HepG2 (cell line): ENCODE measurements around the gene GRK5. TPM values are rescaled to one million over a fixed set of nuclear protein-coding genes. Genes with fewer than 3 reads are reported as not detected.

Experiments
- ATAC-seq: fragments of 200-7000 bp; cut with Tn5 transposase; 3 replicates; pipeline ENCODE4 v1.9.1; 2020; ENCODE audit warnings: mild to moderate bottlenecking, moderate library complexity
- BruUV-seq: library from RNA; stranded (reverse); fragments of 400-500 nt; replicated peaks from 2 replicates; lab custom pipeline; 2021; lab: Mats Ljungman, UMichigan
- CTCF ChIA-PET: fragments of 300-600 bp; formaldehyde crosslinking; extraction: SDS; loops from one replicate; lab custom pipeline; 2021; ENCODE audit warnings: low total read pairs, inconsistent platforms, low intra/inter-chr PET ratio; lab: Yijun Ruan, JAX
- POLR2A ChIA-PET: fragments of 350-600 bp; sonication (Branson Sonifier 250); formaldehyde crosslinking; loops from one replicate; lab custom pipeline; 2020; ENCODE audit warnings: antibody characterized with exemption, inconsistent platforms; lab: Yijun Ruan, JAX
- DNase-seq: peaks from one replicate; pipeline ENCODE4 v3.0.0-alpha.2; 2015; ENCODE audit warnings: low spot score
- FAIRE-seq: peaks from 3 replicates; lab custom pipeline; 2011; peaks lifted over from hg19 to GRCh38; lab: Jason Lieb, UNC
- H2AFZ ChIP-seq: one replicate; pipeline ENCODE4 v1.6.1; 2011; ENCODE audit warnings: low read length, inconsistent platforms
- H3K27ac ChIP-seq: fragments of 300-600 bp; 3 replicates; pipeline ENCODE4 v1.8.0; 2011; ENCODE audit warnings: mixed run types, mild to moderate bottlenecking, mixed read lengths, low read length, inconsistent platforms; ENCODE audit not compliant: insufficient read depth; ENCODE audit errors: extremely low read length
- H3K27me3 ChIP-seq, 2 experiments: fragments of 200-600 bp in 1 of 2; 2 replicates in 1 of 2; 3 replicates in 1 of 2; pipeline versions ENCODE4 v1.6.0 to v1.8.0; 2011; ENCODE audit warnings: low read length in 2 of 2, mild to moderate bottlenecking in 2 of 2, moderate library complexity in 2 of 2, inconsistent platforms in 1 of 2; ENCODE audit not compliant: insufficient read depth in 2 of 2, control insufficient read depth in 1 of 2
- H3K36me3 ChIP-seq, 2 experiments: fragments of 200-600 bp in 1 of 2; replicated peaks in 1 of 2; 2 replicates in 1 of 2; 3 replicates in 1 of 2; pipeline versions ENCODE4 v1.5.1 to v1.8.0; 2011; ENCODE audit warnings: low read length in 2 of 2, inconsistent platforms in 1 of 2; ENCODE audit not compliant: insufficient read depth in 2 of 2, control insufficient read depth in 1 of 2
- H3K4me1 ChIP-seq: 2 replicates; pipeline ENCODE4 v1.5.1; 2012; ENCODE audit warnings: low read length, inconsistent platforms; ENCODE audit not compliant: insufficient read depth
- H3K4me2 ChIP-seq: 2 replicates; pipeline ENCODE4 v1.6.0; 2011; ENCODE audit warnings: low read depth, low read length, inconsistent platforms
- H3K4me3 ChIP-seq, 3 experiments: fragments of 200-600 bp in 1 of 3; sonication (generic), shearing (Covaris generic) in 1 of 3; replicated peaks in 1 of 3; 2 replicates each; pipeline ENCODE4 v1.5.1; 2011 to 2016; ENCODE audit warnings: low read length in 3 of 3, inconsistent platforms in 2 of 3, low read depth in 2 of 3, mild to moderate bottlenecking in 2 of 3, control low read depth in 1 of 3, mixed read lengths in 1 of 3; ENCODE audit not compliant: insufficient read depth in 1 of 3
- H3K79me2 ChIP-seq: one replicate; pipeline ENCODE4 v1.6.1; 2011; ENCODE audit warnings: low read length, inconsistent platforms; ENCODE audit not compliant: insufficient read depth
- H3K9ac ChIP-seq: 2 replicates; pipeline ENCODE4 v1.6.0; 2011; ENCODE audit warnings: mild to moderate bottlenecking, low read depth, low read length, inconsistent platforms; ENCODE audit not compliant: insufficient read depth
- H3K9me3 ChIP-seq: 2 replicates; pipeline ENCODE4 v1.5.1; 2012; ENCODE audit warnings: mild to moderate bottlenecking, low read length
- H4K20me1 ChIP-seq: 2 replicates; pipeline ENCODE4 v1.6.0; 2011; ENCODE audit warnings: inconsistent platforms, mild to moderate bottlenecking, low read length, moderate library complexity; ENCODE audit not compliant: insufficient read depth
- CEBPB ChIP-seq: IDR thresholded peaks from 2 replicates; pipeline ENCODE4 v1.6.1; 2011; ENCODE audit warnings: low read depth, low read length, improper control_type of control experiment, borderline replicate concordance
- HOXD1 ChIP-seq: sonication (generic); formaldehyde crosslinking; IDR thresholded peaks from 2 replicates; pipeline ENCODE4 v1.5.0; 2020; ENCODE audit warnings: missing genetic modification reagents
- MYPOP ChIP-seq: sonication (generic); formaldehyde crosslinking; IDR thresholded peaks from 2 replicates; pipeline ENCODE4 v1.8.1; 2023; ENCODE audit warnings: mild to moderate bottlenecking, moderate library complexity, missing genetic modification reagents
- NCOA2 ChIP-seq: sonication (generic); formaldehyde crosslinking; IDR thresholded peaks from 2 replicates; pipeline ENCODE4 v1.8.0; 2022; ENCODE audit warnings: inconsistent platforms
- NR2F1 ChIP-seq, 2 experiments: fragments of 450-650 bp in 1 of 2; formaldehyde crosslinking in 1 of 2; IDR thresholded peaks; 2 replicates each; pipeline versions ENCODE4 v1.5.0 to v1.6.1; 2016 to 2020; ENCODE audit warnings: mild to moderate bottlenecking in 1 of 2, missing compliant biosample characterization in 1 of 2, missing genetic modification reagents in 1 of 2, moderate library complexity in 1 of 2
- PAWR ChIP-seq: sonication (generic); formaldehyde crosslinking; IDR thresholded peaks from 2 replicates; pipeline ENCODE4 v1.4.0; 2020; ENCODE audit warnings: missing genetic modification reagents, mild to moderate bottlenecking, borderline replicate concordance
- PPARG ChIP-seq: conservative IDR thresholded peaks from 2 replicates; pipeline ENCODE4 v1.6.1; 2016; ENCODE audit warnings: missing biosample characterization, missing genetic modification reagents
- REPIN1 ChIP-seq: sonication (generic); formaldehyde crosslinking; IDR thresholded peaks from 2 replicates; pipeline ENCODE4 v1.8.0; 2022; ENCODE audit warnings: missing genetic modification reagents, low read depth, mild to moderate bottlenecking, borderline replicate concordance
- RXRA ChIP-seq: sonication (generic); formaldehyde crosslinking; IDR thresholded peaks from 2 replicates; pipeline ENCODE4 v1.5.1; 2020; ENCODE audit warnings: missing genetic modification reagents
- SIN3A ChIP-seq: IDR thresholded peaks from 2 replicates; pipeline ENCODE4 v1.6.1; 2011; ENCODE audit warnings: low read depth, mild to moderate bottlenecking, control low read depth, low read length, borderline replicate concordance
- TFDP1 ChIP-seq: IDR thresholded peaks from 2 replicates; pipeline ENCODE4 v1.6.1; 2016; ENCODE audit warnings: missing compliant biosample characterization, missing genetic modification reagents, borderline replicate concordance
- ZFYVE20 ChIP-seq: sonication (generic); formaldehyde crosslinking; IDR thresholded peaks from 2 replicates; pipeline ENCODE4 v1.8.0; 2023; ENCODE audit warnings: low read depth, mild to moderate bottlenecking, moderate library complexity, missing genetic modification reagents, borderline replicate concordance
- ZNF180 ChIP-seq: sonication (generic); formaldehyde crosslinking; IDR thresholded peaks from 2 replicates; pipeline ENCODE4 v1.4.0; 2020; ENCODE audit warnings: low read depth, missing genetic modification reagents, borderline replicate concordance
- ZNF30 ChIP-seq: sonication (generic); formaldehyde crosslinking; IDR thresholded peaks from 2 replicates; pipeline ENCODE4 v1.5.0; 2020; ENCODE audit warnings: mild to moderate bottlenecking, missing genetic modification reagents
- ZNF580 ChIP-seq: IDR thresholded peaks from 2 replicates; pipeline ENCODE4 v1.6.1; 2016; ENCODE audit warnings: low read depth, borderline replicate concordance
- ZNF768 ChIP-seq: sonication (generic); formaldehyde crosslinking; IDR thresholded peaks from 2 replicates; pipeline ENCODE4 v1.4.0; 2020; ENCODE audit warnings: missing genetic modification reagents
- WGBS: methylation state at CpG from one replicate; pipeline ENCODE4 v1.1.6; 2017; ENCODE audit warnings: low lambda C conversion rate; 5-methylcytosine and 5-hydroxymethylcytosine counted together
- in situ Hi-C: cut with HindIII; loops from 2 replicates; pipeline ENCODE4 v1.10.0; 2017; ENCODE audit warnings: low pct_unique_long_range_greater_than_20kb; ENCODE audit not compliant: extremely low pct_ligation_motif_present
- intact Hi-C: fragments of 100-400 bp; cut with micrococcal nuclease; formaldehyde crosslinking; loops from one replicate; pipeline ENCODE4 v1.10.0; 2022; ENCODE audit not compliant: unreplicated experiment
- polyA plus RNA-seq, 8 experiments: library from polyadenylated mRNA; depleted of rRNA in 3 of 8; stranded (reverse) in 7 of 8; unstranded in 1 of 8; fragments of >200 nt; fragmentation: Illumina TruSeq in 4 of 8; extraction: Trizol in 4 of 8; gene quantifications; 2 replicates each; pipeline versions ENCODE4 v1.2.1 to v1.2.3, GENCODE V29; 2011 to 2016; ENCODE audit warnings: low read depth in 4 of 8, missing spikeins in 1 of 8, mixed read lengths in 1 of 8; ENCODE audit not compliant: insufficient read depth in 1 of 8
- total RNA-seq, 5 experiments: library from RNA; depleted of rRNA; stranded (reverse); fragments of >200 nt; fragmentation: Illumina TruSeq; extraction: Trizol; gene quantifications; 2 replicates each; pipeline ENCODE4 v1.2.3, GENCODE V29; 2016; ENCODE audit warnings: low read depth in 1 of 5
- TF ChIP-seq, protein P1 (sequence below): sonication (generic); formaldehyde crosslinking; IDR thresholded peaks from 2 replicates; pipeline ENCODE4 v1.5.0; 2020; ENCODE audit warnings: missing genetic modification reagents, mild to moderate bottlenecking, borderline replicate concordance
- TF ChIP-seq, protein P2 (sequence below): sonication (generic); formaldehyde crosslinking; IDR thresholded peaks from 2 replicates; pipeline ENCODE4 v1.5.1; 2020; ENCODE audit warnings: missing genetic modification reagents, mild to moderate bottlenecking, borderline replicate concordance

The GRK5 gene
- total and polyA plus RNA-seq, 2 of the 13 experiments (the other 11 are each of a cell fraction or from before 2014, with no cell fraction given), result 10.4 to 12.6 TPM

DNA sequence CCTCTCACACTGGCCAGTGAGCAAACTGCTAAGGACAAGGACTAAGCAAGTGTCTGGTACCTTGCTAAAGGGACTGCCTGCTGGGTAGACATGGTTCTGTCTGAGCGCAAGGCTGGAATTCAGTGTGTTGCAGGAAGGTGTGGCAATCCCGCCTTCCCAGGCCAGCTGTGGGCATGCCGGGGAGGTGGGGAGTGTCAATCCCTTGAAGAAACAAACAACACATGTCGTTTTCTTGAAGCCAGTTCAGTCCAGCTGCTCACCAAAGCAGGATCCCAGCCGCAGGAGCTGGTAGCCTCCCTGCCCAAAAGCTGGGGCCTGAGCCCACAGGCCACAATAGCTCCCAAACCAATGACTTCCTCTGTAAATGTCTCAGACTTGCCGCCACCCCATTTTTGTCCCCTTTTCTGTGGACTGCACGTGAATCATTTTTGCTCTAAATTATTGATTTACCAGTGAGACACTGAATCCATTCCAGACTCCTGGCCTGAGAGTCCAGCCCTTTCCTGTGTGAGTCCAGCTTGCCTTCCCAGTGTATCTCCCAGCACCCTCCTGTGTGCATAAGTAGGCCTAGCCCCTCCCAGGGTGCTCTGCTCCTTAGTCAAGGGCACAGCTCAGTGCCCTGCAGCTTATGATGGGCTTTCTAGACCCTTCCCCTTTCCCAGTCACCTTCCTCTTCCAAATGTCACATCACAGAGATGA is 168.4 kb downstream of the GRK5 start:
- H3K36me3 ChIP-seq, result peaks cover 7% of the 10 kb centered on the region in 2 experiments; a peak in 4 of 5 replicates
- no peaks in the 10 kb centered on the region for H4K20me1 ChIP-seq
- H3K4me2 ChIP-seq, result no peak overlapping the region
- 90% methylated on average over 4 of the region's 7 CpGs for WGBS
- intact Hi-C loops, result no loop called here
- DNase-seq (no peak), ATAC-seq (no peak), FAIRE-seq (no peak)
- H2AFZ ChIP-seq, result no peak overlapping the region
- no peaks in the 10 kb centered on the region for H3K79me2 ChIP-seq
- no peak overlapping the region for H3K9ac ChIP-seq
- in situ Hi-C loops, result no loop called here
- no peak overlapping the region for H3K4me3 ChIP-seq
- BruUV-seq, result no TSS peak
- H3K27me3 ChIP-seq, result no peaks in the 10 kb centered on the region
- ChIA-PET CTCF (no interaction called here), POLR2A (no interaction called here)
- no peak overlapping the region for H3K27ac ChIP-seq
- H3K9me3 ChIP-seq, result no peaks in the 10 kb centered on the region
- H3K4me1 ChIP-seq, result no peaks in the 10 kb centered on the region
- TF ChIP-seq ZNF580 (CRISPR knock-in tag), result no peak
- no peak for TF ChIP-seq SIN3A
- no peak for TF ChIP-seq ZNF180 (CRISPR knock-in tag)
- TF ChIP-seq ZFYVE20, result no peak
- no peak for TF ChIP-seq PAWR (CRISPR knock-in tag)
- TF ChIP-seq MYPOP (CRISPR knock-in tag), result no peak
- TF ChIP-seq RXRA (CRISPR knock-in tag), result no peak
- no peak for TF ChIP-seq NR2F1 (CRISPR knock-in tag; IDR thresholded peaks at IDR 0.05)
- TF ChIP-seq ZNF30, result no peak
- TF ChIP-seq NCOA2, result no peak
- TF ChIP-seq, protein P1, sequence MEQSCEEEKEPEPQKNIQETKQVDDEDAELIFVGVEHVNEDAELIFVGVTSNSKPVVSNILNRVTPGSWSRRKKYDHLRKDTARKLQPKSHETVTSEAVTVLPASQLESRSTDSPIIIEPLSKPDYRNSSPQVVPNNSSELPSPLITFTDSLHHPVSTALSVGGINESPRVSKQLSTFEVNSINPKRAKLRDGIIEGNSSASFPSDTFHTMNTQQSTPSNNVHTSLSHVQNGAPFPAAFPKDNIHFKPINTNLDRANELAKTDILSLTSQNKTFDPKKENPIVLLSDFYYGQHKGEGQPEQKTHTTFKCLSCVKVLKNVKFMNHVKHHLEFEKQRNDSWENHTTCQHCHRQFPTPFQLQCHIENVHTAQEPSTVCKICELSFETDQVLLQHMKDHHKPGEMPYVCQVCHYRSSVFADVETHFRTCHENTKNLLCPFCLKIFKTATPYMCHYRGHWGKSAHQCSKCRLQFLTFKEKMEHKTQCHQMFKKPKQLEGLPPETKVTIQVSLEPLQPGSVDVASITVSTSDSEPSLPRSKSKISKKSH (CRISPR knock-in tag), result no peak
- no peak for TF ChIP-seq PPARG
- no peak for TF ChIP-seq ZNF768 (CRISPR knock-in tag)
- no peak for TF ChIP-seq REPIN1
- TF ChIP-seq, protein P2, sequence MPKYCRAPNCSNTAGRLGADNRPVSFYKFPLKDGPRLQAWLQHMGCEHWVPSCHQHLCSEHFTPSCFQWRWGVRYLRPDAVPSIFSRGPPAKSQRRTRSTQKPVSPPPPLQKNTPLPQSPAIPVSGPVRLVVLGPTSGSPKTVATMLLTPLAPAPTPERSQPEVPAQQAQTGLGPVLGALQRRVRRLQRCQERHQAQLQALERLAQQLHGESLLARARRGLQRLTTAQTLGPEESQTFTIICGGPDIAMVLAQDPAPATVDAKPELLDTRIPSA (CRISPR knock-in tag), result no peak
- TF ChIP-seq TFDP1 (CRISPR knock-in tag), result no peak
- no peak for TF ChIP-seq CEBPB
- no peak for TF ChIP-seq HOXD1 (CRISPR knock-in tag)
